ENCODE data around the gene ERP44.

ERP44 gene

DNA sequence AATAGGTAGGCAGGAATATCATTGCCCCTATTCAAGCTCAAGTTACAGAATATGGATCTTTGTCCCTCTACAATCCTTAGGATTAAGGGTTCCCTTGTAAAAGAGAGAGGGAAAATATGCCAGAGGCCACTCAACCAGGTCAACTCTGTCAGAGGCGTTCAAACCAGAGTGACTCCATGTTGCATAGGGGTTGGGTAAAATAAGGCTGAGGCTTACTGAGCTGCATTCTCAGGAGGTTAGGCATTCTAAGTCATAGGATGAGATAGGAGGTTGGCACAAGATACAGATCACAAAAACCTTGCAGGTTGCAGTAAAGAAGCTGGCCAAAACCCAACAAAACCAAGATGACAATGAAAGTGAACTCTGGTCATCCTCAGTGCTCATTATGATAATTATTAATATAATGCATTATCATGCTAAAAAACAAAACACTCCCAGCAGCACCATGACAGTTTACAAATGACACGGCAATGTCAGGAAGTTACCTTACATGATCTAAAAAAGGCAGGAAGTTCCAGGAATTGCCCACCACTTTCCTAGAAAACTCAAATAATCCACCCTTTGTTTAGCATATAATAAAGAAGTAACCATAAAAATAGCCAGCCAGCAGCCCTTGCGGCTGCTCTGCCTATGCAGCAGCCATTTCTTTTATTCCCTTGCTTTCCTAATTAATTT lies 64.8 kb downstream of the ERP44 start:
- in situ Hi-C loops (cut with MboI; ENCODE audit: low pct_unique_long_range_greater_than_20kb, low sequenced_read_pairs, unreplicated experiment), result loop anchor here (5.0 kb wide), 1 partner anchor 178 kb away; no protein-coding TSS in a partner anchor
- TF ChIP-seq, protein P1, sequence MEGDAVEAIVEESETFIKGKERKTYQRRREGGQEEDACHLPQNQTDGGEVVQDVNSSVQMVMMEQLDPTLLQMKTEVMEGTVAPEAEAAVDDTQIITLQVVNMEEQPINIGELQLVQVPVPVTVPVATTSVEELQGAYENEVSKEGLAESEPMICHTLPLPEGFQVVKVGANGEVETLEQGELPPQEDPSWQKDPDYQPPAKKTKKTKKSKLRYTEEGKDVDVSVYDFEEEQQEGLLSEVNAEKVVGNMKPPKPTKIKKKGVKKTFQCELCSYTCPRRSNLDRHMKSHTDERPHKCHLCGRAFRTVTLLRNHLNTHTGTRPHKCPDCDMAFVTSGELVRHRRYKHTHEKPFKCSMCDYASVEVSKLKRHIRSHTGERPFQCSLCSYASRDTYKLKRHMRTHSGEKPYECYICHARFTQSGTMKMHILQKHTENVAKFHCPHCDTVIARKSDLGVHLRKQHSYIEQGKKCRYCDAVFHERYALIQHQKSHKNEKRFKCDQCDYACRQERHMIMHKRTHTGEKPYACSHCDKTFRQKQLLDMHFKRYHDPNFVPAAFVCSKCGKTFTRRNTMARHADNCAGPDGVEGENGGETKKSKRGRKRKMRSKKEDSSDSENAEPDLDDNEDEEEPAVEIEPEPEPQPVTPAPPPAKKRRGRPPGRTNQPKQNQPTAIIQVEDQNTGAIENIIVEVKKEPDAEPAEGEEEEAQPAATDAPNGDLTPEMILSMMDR (IDR thresholded peaks at IDR 0.05; ENCODE audit: extremely low read depth, insufficient read depth, missing control alignments), result no peak
- DNase-seq (ENCODE audit: low spot score), result no peak

DNA sequence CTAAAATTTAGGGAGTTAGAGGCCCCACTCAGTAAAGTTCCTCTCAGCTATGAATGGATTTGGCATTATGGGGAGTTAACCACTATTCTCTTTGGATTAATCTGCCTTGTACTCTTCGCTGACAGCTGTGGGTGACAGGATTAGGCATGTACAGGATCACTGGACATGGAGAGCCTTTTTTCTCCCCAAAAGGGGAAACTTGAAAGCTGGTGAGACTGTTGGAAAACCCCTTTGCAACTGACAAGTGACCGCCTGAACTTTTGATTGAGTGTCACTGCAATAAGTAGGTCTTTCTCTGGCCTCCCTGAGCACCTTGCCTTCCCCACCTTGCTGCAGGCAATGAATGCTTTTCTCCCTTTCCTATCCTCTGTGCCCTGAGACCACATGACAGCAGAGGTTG lies 68.3 kb downstream of the ERP44 start:
- in situ Hi-C loops (cut with MboI; ENCODE audit: low pct_unique_long_range_greater_than_20kb, low sequenced_read_pairs, unreplicated experiment), result loop anchor here (5.0 kb wide), 1 partner anchor 182 kb away; no protein-coding TSS in a partner anchor
- DNase-seq (ENCODE audit: low spot score), result no peak
- TF ChIP-seq, protein P1 (IDR thresholded peaks at IDR 0.05; ENCODE audit: extremely low read depth, insufficient read depth, missing control alignments), result no peak

DNA sequence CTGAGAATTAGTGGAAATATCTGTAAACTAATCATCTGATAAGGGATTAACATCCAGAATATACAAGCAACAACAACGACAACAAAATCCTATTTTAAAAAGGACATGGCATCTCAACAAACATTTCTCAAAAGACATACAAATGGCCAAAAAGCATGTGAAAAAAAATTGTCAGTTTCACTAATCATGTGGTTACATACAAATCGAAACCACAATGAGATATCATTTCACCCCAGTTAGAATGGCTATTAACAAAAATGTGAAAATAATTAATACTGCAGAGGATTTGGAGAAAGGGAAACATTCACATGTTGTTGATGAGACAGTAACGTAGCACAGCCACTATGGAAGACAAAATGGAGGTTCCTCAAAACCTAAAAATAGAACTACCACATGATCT lies 69.5 kb downstream of the ERP44 start:
- TF ChIP-seq, protein P1 (IDR thresholded peaks at IDR 0.05; ENCODE audit: extremely low read depth, insufficient read depth, missing control alignments), result no peak
- no peak for DNase-seq (ENCODE audit: low spot score)
- in situ Hi-C loops (cut with MboI; ENCODE audit: low pct_unique_long_range_greater_than_20kb, low sequenced_read_pairs, unreplicated experiment), result no loop called here

DNA sequence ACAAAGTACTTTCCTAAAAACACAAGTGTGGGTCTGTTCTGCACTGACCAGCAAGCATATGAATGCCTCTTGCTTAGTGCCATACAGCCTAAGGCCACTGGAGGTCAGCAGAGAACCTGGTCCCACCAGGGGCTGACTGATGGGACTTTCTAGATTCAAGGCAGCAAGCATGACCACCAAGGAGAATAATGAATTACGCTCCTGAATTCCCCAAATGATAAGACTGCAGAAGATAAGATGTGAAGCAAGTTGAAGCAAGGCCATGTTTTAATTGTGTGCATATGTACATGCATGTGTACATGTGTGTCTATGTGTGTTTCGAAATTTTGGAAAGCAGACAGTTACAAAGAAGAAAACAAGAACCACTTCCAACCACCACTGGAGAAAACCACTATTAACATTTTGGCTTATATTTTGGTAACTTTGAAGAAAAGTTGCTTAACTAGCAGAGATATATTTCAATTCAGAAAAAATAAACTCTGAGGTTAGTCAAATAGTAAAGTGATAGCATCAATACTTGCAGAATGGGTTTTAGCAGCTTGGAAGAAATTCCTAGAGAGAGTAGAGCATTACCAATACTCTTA lies 70.5 kb downstream of the ERP44 start:
- TF ChIP-seq, protein P1 (IDR thresholded peaks at IDR 0.05; ENCODE audit: extremely low read depth, insufficient read depth, missing control alignments), result peak; percentile 95
- peak; percentile 54 for DNase-seq (ENCODE audit: low spot score)
- in situ Hi-C loops (cut with MboI; ENCODE audit: low pct_unique_long_range_greater_than_20kb, low sequenced_read_pairs, unreplicated experiment), result no loop called here

DNA sequence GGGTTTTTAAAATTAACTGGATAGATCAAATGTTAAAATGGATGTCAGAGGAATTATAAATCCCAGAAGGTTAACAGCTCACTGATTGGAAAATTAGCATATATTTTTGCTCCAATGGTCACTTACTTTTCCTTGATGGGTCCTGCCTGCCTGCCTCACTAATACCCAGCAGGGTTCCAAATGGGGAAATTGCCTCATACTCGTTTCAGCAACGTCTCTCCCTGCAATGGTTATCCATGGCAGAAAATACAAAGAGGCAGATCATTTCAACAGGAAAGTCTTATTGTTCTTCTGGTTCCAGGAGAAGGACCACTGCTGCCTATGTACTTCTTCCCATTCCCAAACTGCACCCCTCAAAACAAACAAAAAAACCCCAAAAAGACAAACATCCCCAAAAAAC lies 71.3 kb downstream of the ERP44 start:
- no peak for DNase-seq (ENCODE audit: low spot score)
- in situ Hi-C loops (cut with MboI; ENCODE audit: low pct_unique_long_range_greater_than_20kb, low sequenced_read_pairs, unreplicated experiment), result no loop called here
- TF ChIP-seq, protein P1 (IDR thresholded peaks at IDR 0.05; ENCODE audit: extremely low read depth, insufficient read depth, missing control alignments), result no peak

DNA sequence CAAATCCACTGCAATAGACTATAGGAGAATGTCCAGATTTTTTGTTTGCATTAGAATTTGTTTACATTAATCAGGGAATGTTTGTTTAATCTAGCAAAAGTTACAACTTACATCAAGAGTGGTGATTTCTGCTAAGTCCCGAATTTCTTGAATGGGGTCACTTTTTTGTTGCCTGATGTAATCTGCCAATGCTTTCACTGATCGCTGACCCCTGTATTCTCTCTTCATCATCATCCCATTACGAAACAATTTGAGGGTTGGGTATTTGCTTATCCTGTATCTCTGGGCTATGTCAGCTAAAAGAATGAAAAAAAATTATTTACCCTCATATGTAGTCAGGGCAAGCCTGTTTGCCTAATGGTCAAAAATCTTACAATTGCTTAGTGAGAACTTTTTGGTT lies 76.9 kb downstream of the ERP44 start:
- no peak for DNase-seq (ENCODE audit: low spot score)
- in situ Hi-C loops (cut with MboI; ENCODE audit: low pct_unique_long_range_greater_than_20kb, low sequenced_read_pairs, unreplicated experiment), result loop anchor here (25.0 kb wide), 2 partner anchors 735 to 835 kb away; no protein-coding TSS in a partner anchor
- TF ChIP-seq, protein P1 (IDR thresholded peaks at IDR 0.05; ENCODE audit: extremely low read depth, insufficient read depth, missing control alignments), result no peak
